Choroid plexus epithelial cell (primary cell): ENCODE measurements around the gene KCNF1.

ENCODE experiments used
- DNase-seq: peaks from one replicate; pipeline ENCODE4 v3.0.0-alpha.2; 2010; ENCODE audit warnings: low read depth
- H3K4me3 ChIP-seq: 2 replicates; pipeline ENCODE4 v1.5.1; 2011; ENCODE audit warnings: low read depth, mild to moderate bottlenecking, control low read depth, low read length, moderate library complexity
- TF ChIP-seq, protein P1 (sequence below): conservative IDR thresholded peaks from 2 replicates; pipeline ENCODE4 v1.5.1; 2011; ENCODE audit warnings: low read depth, mild to moderate bottlenecking, control low read depth, inconsistent platforms, low read length, moderate library complexity

KCNF1 gene

GRCh38 chr2:10904455-10904854, 7.3 kb upstream of the KCNF1 start:
- TF ChIP-seq, protein P1, sequence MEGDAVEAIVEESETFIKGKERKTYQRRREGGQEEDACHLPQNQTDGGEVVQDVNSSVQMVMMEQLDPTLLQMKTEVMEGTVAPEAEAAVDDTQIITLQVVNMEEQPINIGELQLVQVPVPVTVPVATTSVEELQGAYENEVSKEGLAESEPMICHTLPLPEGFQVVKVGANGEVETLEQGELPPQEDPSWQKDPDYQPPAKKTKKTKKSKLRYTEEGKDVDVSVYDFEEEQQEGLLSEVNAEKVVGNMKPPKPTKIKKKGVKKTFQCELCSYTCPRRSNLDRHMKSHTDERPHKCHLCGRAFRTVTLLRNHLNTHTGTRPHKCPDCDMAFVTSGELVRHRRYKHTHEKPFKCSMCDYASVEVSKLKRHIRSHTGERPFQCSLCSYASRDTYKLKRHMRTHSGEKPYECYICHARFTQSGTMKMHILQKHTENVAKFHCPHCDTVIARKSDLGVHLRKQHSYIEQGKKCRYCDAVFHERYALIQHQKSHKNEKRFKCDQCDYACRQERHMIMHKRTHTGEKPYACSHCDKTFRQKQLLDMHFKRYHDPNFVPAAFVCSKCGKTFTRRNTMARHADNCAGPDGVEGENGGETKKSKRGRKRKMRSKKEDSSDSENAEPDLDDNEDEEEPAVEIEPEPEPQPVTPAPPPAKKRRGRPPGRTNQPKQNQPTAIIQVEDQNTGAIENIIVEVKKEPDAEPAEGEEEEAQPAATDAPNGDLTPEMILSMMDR = no peak
- no peak overlapping the region for H3K4me3 ChIP-seq
- DNase-seq = no peak

- H3K4me3 ChIP-seq = no peak overlapping the region
- DNase-seq = no peak
- TF ChIP-seq, protein P1 = no peak
Measured at GRCh38 chr2:10905006-10905861, 6.5 kb upstream of the KCNF1 start.

- H3K4me3 ChIP-seq = no peak overlapping the region
- no peak for DNase-seq
- TF ChIP-seq, protein P1 = no peak
Measured at GRCh38 chr2:10905862-10906143, 5.9 kb upstream of the KCNF1 start.

GRCh38 chr2:10906926-10907625, 4.7 kb upstream of the KCNF1 start:
- DNase-seq = no peak
- H3K4me3 ChIP-seq = no peak overlapping the region
- TF ChIP-seq, protein P1 = no peak

DNA sequence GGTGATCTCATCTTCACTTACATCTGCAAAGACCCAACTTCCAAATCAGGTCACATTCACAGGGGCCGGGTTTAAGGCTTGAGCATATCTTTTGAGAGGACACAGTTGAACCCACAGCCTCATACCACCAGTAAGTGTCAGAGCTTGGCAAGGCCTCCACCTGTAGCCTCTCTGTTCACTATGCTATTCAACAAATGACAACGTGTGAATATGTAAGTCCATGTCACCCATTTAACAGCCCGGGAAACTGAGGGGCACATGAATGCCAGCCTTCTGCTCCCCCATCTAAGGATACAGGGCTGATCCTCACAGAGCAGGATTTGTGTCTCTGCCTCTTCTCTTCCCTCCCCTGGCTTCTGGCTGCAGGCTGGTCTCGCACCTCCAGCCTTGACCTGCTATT, 3.5 kb upstream of the KCNF1 start:
- TF ChIP-seq, protein P1 = no peak

GRCh38 chr2:10909050-10909995, 2.4 kb upstream of the KCNF1 start:
- peak; percentile 10 for DNase-seq
- no peak overlapping the region for H3K4me3 ChIP-seq
- TF ChIP-seq, protein P1 = peak; percentile 51

More for the DNA sequence above, 3.5 kb upstream of the KCNF1 start:
- H3K4me3 ChIP-seq = no peak overlapping the region
- no peak for DNase-seq
